Stomach (tissue), 4 donors: ENCODE results near the gene SMYD3.

ENCODE experiments used
- EP300 ChIP-seq: sonication (generic); formaldehyde crosslinking; IDR thresholded peaks from one replicate; pipeline ENCODE4 v1.6.1; 2017; ENCODE audit warnings: antibody characterized with exemption
- POLR2A ChIP-seq, 4 donors: fragments of 450-650 bp; IDR thresholded peaks; one replicate each; pipeline ENCODE4 v1.6.1; 2016; ENCODE audit warnings: antibody characterized with exemption in 4 of 4, control low read depth in 2 of 4, mild to moderate bottlenecking in 1 of 4, moderate library complexity in 1 of 4
- POLR2AphosphoS5 ChIP-seq, 3 donors: sonication (generic); formaldehyde crosslinking; IDR thresholded peaks; one replicate each; pipeline ENCODE4 v1.6.1; 2016; ENCODE audit warnings: antibody characterized with exemption in 3 of 3
- TF ChIP-seq, protein P1 (sequence below), 7 experiments: fragments of 450-650 bp in 4 of 7; fragments of 200-600 bp in 3 of 7; sonication (generic) in 3 of 7; IDR thresholded peaks; one replicate each; pipeline ENCODE4 v1.5.1; 2016 to 2019; ENCODE audit warnings: antibody characterized with exemption in 7 of 7, control low read depth in 2 of 7, mild to moderate bottlenecking in 1 of 7

DNA sequence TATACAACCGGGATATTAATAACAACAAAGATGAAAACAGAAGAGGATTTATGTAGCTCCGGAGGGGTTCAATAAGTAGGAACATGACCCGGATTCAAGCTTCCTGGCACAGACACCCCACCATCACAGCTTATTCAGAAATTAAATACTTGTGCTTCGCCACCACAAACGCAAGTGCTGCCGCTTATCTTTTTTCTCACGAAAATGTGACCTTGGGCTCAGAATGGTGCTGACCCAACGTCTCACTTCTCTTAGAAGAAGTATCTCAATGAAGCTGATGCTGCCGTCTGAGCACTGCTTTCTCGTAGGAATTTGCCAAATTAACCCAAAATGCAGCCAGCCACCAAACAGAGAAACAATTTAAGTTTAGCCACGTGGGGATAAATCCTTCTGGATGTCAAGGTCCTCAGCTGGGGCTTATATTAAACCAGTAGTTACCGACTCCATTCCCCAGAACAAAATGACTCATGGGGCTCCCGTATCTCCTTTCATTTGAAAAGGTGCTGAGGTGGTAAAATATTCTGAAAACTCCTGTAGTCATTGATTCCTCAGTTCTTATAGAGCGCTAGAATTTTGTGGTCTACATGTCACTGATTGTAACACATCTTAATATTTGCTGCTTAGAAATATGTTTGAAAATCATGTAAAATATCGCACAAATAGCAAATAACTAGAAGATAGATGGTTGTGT is 466.7 kb downstream of the SMYD3 start:
- TF ChIP-seq EP300 (no peak), POLR2AphosphoS5 (IDR thresholded peaks at IDR 0.05) (no peak), POLR2A (IDR thresholded peaks at IDR 0.05) (no peak)
- TF ChIP-seq, protein P1, sequence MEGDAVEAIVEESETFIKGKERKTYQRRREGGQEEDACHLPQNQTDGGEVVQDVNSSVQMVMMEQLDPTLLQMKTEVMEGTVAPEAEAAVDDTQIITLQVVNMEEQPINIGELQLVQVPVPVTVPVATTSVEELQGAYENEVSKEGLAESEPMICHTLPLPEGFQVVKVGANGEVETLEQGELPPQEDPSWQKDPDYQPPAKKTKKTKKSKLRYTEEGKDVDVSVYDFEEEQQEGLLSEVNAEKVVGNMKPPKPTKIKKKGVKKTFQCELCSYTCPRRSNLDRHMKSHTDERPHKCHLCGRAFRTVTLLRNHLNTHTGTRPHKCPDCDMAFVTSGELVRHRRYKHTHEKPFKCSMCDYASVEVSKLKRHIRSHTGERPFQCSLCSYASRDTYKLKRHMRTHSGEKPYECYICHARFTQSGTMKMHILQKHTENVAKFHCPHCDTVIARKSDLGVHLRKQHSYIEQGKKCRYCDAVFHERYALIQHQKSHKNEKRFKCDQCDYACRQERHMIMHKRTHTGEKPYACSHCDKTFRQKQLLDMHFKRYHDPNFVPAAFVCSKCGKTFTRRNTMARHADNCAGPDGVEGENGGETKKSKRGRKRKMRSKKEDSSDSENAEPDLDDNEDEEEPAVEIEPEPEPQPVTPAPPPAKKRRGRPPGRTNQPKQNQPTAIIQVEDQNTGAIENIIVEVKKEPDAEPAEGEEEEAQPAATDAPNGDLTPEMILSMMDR (IDR thresholded peaks at IDR 0.05) = no peak
